Fibroblast of skin of back (primary cell): ENCODE results near the gene FOXL3.

Experiments
- DNase-seq: peaks from one replicate; pipeline ENCODE4 v3.0.0-alpha.2; 2013

FOXL3 gene

DNA sequence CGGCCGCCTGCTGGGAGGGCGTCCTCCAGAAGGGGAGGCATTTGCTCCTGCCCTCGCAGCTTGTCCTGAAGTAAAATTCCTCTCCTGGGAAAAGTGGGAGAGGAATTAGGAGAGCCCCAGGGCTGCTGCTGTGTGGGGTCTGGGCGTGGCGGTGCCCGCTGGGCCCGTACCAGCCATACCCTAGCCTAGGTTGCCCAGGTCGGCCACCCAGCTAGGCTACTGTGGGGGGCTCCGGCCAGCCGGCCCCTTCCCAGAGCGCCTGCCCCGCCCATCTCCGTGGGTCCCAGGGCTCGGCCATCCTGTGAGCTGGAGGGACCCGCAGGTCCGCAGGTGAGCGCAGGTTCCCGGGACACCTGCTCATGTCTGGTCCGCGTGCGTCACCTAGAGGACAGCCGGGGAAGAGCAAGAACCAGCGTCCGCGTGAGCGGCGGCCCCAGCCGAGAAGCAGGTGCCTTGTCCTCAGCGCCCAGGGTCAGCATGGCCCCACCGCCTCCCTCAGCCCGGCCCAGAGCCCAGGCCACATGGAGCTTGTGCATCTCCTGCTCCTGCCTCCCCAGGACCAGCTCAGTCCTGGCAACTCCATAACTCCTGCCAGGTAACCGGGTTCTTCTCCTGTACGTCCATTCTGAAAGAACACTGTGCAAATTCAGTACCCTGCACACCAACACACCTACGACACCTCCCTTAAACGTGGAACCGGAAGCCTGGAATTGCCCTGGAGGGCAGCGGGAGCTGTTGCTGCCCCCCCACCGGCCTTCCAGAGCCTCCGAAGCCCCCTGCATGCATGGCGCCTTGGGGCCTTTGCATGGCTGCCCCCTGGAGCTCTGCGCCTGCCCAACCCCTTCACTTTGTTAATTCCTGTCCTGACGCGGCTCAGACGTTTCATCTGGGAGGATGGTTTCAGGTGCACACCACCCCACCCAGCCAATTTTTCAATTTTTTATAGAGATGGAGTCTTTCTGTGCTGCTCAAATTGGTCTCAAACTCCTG, 22.8 kb upstream of the FOXL3 start:
- no peak for DNase-seq

GRCh38 chr7:268991-269390, 21.0 kb upstream of the FOXL3 start:
- no peak for DNase-seq

DNA sequence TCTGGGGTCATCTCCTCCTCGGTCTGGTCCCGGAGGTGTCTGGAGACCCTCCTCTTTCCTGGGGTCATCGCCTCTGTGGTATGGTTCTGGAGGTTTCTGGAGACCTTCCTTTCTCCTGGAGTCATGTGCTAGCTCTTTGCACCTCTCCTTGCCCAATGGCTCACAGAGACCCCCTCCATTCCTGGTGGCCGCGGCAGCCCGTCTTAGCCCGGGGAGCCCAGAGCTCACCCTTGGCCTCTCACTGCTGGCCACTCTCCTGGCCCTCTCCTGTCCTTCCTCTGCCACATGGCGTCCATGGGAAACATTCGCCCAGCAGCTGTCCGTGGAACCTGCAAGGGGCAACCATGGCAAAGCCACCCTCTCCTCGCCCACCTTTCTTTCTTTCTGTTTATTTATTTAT, 20.2 kb upstream of the FOXL3 start:
- DNase-seq = no peak

GRCh38 chr7:270351-270983, 19.5 kb upstream of the FOXL3 start:
- DNase-seq = no peak

- peak; percentile 73 for DNase-seq
These were observed 18.5 kb upstream of the FOXL3 start for GRCh38 chr7:271266-272107.

GRCh38 chr7:272108-272615, 17.8 kb upstream of the FOXL3 start:
- DNase-seq = no peak

- no peak for DNase-seq
These were observed 17.3 kb upstream of the FOXL3 start for GRCh38 chr7:272631-273030.

DNA sequence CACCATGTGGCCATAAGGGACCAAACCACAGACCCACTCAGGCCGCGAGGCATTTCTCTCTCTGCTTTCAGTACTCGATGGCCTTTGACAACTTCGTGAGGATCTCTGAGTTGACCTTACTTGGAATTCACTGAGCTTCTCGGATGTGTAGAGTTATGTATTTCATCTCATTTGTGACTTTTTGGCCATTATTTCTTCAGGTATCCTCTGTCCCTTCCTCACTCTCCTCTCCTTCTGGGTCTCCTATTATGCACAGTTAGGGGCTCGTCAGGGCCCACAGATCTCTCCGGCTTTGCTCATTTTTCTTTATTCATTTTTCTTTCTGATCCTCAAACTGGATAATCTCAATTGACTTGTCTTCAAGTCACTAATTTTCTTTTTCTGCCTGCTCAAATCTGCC, 16.6 kb upstream of the FOXL3 start:
- DNase-seq = no peak

DNA sequence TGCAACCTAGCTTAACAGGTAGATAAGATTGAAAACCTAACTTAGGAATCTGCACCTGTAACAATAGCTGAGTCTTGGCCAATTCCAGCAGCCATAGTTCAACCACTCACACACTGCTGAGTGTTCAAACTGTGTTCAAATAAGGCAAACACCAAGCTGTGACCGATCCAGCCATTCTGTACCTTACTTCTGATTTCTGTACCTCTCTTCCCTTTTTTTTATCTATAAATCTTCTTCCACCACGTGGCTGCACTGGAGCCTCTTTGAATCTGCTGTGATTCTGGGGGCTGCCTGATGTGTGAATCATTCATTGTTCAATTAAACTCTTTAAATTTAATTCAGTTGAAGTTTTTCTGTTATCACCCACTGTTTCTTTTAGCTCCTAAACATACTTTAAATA, 15.7 kb upstream of the FOXL3 start:
- DNase-seq = no peak

DNA sequence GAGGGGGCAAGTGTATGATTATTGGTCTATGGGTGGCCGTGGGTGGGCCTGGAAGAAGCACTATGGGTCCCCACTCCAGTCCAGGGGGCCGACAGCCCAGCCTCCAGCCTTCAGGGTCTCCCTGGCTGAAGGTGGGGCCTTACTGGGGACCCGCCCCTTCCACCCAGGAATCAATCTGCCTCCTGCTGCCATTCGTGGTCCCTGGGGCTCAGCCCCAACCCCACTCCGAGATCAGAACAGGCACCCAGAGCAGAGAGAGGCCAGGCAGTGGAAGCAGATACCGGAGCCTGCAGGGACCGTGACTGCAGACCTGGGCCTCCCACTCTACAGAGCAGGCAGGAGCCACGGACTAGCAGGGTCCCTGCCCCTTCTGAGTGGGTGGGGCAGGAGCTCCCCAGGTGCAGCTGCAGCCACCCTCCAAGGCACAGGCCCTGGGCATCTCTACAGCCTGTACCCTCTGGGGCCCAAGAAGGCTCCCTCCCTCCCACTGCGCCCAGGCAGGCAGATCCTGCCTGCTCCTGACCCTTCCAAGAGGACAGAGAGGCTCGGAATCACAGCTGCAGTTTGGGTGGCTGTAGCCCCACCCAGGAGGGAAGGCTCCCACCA, 13.6 kb upstream of the FOXL3 start:
- no peak for DNase-seq

DNA sequence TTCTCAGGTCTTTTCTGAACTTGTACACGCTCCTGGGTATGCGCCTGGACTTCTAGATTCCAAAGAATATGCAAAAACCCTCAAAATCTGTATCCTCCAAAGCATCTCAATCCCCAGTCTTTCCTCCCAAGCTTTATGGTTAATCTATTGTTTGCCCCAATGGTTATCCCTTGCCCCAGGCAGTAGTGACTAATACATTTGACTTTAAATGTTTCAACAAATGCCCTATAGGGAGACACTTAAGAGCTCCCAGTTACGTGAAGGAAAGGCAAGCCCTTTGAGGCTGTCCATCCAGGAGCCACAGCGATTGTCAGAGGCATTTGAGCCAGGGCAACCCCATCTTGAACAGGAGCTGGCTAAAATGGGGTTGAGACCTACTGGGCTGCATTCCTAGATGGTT, 12.7 kb upstream of the FOXL3 start:
- no peak for DNase-seq

- DNase-seq = no peak
These were observed 11.9 kb upstream of the FOXL3 start for GRCh38 chr7:278081-278480.

GRCh38 chr7:279821-280220, 10.1 kb upstream of the FOXL3 start:
- DNase-seq = no peak

DNA sequence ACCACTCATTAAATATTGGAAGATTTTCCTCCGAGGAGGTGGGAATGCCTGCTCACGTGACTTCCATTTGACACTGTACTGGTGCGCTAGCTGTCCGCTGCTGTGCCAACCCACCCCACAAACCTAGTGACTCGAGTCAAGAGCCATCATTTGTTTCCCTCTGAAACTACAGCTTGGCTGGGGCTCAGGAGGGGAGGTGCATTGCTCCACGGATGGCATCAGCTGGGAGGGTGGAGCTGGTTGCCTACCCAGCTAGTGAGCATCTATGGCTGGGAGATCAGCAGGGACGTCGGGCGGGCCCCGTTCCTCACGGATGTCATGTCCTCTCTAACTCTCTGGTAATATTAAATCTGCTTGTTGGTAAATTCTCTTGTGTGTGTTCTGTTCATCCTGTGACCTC, 9.5 kb upstream of the FOXL3 start:
- no peak for DNase-seq

- DNase-seq = no peak
These were observed 8.3 kb upstream of the FOXL3 start for GRCh38 chr7:281637-282036.

GRCh38 chr7:282621-283020, 7.3 kb upstream of the FOXL3 start:
- DNase-seq = no peak

DNA sequence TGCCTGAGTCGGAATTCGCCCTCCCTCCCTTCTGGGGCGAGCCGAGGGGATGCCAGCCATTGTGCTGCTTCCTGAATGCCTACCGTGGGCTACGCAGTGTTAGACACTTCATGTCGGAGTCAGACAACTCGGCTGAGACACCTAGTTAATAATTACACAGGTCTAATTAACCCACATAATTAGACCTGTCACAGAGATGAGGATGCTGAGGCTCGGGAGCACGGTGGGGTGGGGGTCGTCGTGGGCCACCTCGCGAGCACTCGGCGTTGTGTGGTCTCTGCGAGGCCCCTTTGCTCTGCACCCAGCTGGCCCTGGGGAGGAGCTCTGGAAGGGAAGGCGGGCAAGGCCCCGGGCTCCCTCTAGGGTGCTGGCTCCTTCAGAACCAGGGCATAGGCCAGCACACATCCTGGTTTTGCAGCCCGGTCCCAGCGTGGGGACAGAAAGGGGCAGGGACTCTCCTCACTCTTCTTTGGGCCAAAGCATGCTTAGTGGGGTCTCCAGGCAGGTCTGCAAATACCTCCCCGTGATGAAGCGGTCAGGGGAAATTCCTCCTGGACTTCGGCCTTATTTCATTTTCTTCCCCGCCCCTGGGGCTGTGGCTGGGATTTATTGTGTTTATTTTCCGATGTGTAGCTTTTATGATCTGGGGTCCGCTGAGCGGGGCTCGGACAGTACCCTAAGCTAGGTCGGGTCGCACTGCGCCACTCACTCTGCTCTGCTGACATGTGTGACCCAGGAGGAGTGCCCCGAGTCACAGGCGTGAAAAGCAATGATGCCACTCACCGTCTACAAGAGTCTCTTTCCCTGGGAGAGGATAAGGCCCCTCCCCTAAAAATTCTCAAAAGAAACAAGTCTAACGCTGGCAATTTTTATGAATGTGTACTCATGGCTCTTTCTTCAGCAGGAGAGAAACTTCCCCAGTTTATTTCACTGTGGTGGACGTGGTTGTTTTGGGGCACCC, 4.9 kb upstream of the FOXL3 start:
- no peak for DNase-seq

DNA sequence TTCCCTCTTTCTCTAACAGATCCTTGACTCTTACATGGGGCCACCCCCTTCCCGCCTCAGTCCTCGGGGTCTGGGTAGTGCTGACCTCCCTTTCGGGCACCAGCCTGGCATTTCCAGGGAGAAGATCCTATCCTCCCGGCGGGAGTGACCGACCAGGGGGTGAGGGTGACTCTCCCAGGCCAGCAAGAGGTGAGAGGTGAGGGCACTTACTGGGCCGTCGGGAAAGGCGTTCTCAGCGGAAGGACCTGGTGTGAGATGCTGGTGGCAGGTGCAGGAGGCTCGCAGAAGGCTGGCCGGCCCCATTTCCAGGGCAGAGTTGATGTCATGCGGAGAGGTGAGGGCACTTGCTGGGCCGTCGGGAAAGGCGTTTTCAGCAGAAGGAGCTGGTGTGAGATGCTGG, 4.2 kb upstream of the FOXL3 start:
- DNase-seq = no peak

DNA sequence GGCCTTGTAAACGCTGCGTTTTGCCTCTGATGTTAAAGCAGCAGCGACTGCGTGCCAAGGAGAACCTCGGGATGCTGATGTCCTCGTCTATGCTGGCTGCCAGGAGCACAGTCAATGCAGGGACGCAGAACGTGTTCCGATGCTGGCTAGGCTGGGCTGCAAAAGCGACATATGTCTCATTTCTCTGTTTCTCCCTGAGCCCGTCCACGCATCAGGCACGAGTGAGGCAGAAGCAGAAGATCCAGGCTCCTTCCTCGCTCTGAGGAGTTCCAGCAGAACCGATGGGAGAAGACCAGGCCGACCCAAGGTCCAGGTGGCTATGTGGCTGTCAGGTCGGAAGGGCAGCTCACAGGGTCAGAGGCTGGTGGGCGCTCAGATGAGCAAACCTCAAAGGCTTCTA, 3.7 kb upstream of the FOXL3 start:
- DNase-seq = no peak

- DNase-seq = no peak
These were observed 1.3 kb upstream of the FOXL3 start for GRCh38 chr7:288671-289101.

- DNase-seq = no peak
These were observed 688 bp upstream of the FOXL3 start for GRCh38 chr7:289209-289755.
